HG03432 (cell line): Measurements from ENCODE around the gene CRIP3.
A peak's percentile ranks its signal among the peaks of the same experiment; 100 is the strongest.
"Not testable (repeated sequence)": the region's sequence is repeated elsewhere in the genome, so short reads cannot be mapped to it uniquely, and the experiment has no call there.

Experiments
- ATAC-seq: cut with Tn5 transposase; IDR thresholded peaks from one replicate; pipeline ENCODE4 v1.9.1; 2021; ENCODE audit warnings: mild to moderate bottlenecking, moderate library complexity; ENCODE audit not compliant: unreplicated experiment

The CRIP3 gene

GRCh38 chr6:43308101-43308989, at the start of gene CRIP3:
TSS of gene CRIP3 (minus strand) at chr6:43308826. CDS start at chr6:43308792, 34 bp downstream.
- ATAC-seq = peak; percentile 60

DNA sequence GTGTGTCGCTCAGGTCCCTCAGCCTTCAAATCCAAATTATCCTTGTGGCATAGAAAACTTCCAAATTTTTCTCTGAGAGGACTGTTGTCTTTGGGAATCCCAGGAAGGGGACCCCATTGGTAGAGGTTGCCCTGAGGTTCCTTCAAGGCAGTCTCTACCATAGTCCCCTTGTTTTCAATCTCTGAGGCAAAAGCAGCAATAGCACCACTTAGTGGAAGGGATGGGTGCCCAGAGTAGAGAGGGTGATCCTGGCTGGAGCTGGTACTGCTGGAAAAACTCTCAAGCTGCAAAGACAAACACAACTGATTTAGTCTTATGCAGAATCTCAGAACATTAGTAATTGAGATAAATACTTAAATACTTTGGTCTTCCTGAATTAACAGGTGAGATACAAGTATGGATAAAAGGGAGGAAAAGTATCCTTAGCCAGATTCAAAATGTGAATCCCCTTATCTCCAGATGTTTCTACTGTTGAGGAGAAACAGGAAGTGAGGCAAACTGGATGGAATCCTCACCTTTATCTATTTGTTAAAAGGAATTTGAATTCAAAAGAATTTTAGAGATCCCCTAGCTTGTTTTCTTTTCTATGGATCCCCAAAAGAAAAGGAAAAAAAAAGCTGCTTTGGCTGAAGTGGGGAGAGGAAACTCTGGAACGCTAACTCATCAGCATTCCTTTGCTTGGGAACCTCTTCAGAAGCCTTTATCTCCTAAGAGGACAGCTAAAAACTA, 47.4 kb upstream of the CRIP3 start:
- no peak for ATAC-seq

DNA sequence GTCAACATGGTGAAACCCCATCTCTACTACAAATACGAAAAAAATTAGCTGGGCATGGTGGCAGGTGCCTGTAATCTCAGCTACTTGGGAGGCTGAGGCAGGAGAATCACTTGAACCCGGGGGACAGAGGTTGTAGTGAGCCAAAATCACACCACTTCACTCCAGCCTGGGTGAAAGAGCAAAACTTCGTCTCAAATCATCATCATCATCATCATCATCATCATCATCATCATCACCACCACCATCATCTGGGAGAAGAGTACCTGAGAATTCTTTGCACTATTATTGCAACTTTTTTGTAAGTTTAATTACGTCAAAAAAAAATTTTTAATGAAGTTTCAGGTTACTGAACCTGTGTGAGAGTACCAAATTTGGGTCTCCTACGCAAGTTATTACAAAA, 43.3 kb upstream of the CRIP3 start:
- not testable (repeated sequence) for ATAC-seq

DNA sequence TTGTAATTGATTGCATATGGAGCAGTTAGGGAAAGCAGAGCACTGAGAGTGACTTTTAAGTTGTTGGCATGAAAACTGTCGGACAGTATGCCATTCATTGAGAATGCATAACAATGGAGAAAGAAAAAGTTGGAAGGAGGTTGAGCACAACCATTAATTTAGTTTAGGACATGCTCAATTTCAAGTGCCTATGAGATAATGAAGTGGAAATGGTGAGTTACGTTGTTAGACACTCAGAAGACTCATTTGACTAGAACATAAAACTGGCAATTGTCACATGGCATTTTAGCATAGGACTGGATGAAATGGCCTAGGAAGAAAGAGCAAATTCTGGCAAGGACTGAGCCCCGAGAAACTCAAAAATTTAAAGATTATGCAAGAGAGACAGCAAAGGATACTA, 38.8 kb upstream of the CRIP3 start:
- no peak for ATAC-seq

DNA sequence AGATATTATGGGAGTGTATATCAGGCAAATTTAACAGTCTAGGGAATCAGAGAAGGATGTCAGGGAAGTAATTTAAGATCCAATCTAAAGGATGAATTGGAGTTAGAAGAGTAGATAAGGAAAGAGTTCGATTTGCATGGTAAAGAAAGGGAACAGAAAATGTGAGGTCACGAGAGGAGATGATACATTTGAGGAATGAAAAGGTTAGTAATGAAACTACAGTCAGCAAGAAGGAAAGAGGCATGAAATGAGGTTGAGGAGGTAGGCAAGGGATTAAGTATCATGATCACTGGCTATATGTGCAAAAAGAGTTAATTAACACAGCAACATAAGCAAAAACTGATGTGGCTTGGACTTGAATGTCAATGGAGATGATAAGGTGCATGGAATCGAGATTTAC, 38.4 kb upstream of the CRIP3 start:
- ATAC-seq = no peak

- not testable (repeated sequence) for ATAC-seq
Measured at GRCh38 chr6:43346243-43346642, 37.6 kb upstream of the CRIP3 start.

- peak; percentile 85 for ATAC-seq
Measured at GRCh38 chr6:43339168-43339567, 30.5 kb upstream of the CRIP3 start.

DNA sequence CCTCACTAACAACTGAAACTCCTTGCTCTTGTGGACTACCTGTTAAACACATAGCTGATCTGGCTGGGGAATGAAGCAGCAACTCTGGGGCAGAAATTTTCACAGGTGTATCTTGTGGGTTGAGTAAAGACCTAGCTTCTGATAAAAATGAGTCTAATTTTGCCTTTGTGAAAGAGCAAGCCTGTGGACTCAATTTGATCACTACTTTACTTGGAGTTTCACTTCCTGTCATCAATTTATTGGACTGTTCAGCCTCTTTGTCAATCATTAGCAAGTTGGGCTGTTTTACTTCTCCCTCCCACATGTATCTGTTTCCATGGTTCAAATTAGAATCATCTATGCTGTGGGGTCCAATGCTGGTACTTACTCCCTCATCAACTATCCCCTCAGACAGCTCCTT, 29.6 kb upstream of the CRIP3 start:
- ATAC-seq = peak; percentile 54

- no peak for ATAC-seq
Measured at GRCh38 chr6:43336382-43336781, 27.8 kb upstream of the CRIP3 start.

GRCh38 chr6:43335469-43335868, 26.8 kb upstream of the CRIP3 start:
- no peak for ATAC-seq

DNA sequence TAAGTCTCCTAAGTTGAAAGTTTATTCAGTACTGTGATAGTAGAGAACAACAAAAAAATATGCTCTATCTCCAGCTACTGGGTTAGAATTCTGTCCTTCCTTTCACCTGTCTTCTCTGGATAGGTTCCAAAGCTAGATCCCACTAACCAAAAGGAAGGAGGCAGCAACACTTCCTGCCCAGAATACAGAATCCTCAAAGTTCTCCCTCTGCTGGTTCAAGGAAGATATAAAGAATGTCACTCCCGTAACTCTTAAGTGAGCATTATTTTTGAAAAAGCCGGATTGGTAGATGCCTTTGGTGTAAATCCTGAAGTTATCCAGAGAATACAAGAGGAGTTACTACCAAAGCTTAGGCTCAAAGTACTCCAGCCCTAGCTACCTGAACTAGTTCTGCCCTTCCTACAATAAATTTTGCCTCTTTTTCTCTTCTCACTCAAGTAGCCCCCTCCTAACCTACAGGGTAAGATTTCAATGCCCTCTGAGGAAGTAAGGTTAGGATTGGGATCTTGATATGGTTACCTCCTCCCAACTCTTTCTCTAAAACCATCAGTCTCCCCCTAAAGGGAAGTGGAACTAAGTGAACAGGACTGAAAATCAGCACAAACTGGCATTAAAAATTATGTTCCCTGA, 26.0 kb upstream of the CRIP3 start:
- ATAC-seq = no peak

DNA sequence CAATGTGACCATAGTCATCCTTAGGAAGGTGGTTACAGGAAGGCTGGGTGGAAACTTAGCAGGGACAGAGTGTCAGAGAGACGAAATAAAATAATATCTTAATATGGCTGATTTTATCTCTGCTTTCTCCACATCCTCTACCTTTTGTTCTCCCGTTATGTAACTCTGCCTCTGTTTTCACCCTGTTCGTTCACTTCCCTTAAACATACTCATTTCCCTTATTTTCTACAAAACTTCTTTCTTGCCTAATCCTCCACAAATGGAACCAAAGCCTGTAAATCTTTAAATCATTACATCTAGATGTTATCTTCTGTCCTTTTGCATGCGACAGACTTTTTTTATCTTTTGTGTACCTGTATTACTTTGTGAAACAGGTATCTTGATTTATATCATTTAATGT, 23.3 kb upstream of the CRIP3 start:
- no peak for ATAC-seq

- ATAC-seq = no peak
Measured at GRCh38 chr6:43331470-43331869, 22.8 kb upstream of the CRIP3 start.

- no peak for ATAC-seq
Measured at GRCh38 chr6:43328528-43328927, 19.9 kb upstream of the CRIP3 start.

DNA sequence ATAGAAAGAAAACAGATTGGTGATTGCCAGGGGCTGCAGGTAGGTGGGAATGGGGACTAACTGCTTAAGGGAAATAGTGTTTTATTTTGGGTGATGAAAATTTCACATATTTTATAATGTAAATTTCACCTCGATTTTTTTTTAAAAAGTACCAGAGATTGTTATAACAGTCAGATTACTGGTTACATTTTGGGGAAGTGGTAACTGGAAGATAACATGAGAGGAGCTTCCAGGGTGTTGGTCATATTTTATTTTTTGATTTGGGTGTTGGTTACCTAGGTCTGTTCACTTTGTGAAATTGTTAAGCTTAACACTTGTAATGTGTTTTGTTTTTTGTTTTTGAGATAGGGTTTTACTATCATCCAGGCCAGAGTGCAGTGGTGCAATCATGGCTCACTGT, 17.2 kb upstream of the CRIP3 start:
- ATAC-seq = no peak

DNA sequence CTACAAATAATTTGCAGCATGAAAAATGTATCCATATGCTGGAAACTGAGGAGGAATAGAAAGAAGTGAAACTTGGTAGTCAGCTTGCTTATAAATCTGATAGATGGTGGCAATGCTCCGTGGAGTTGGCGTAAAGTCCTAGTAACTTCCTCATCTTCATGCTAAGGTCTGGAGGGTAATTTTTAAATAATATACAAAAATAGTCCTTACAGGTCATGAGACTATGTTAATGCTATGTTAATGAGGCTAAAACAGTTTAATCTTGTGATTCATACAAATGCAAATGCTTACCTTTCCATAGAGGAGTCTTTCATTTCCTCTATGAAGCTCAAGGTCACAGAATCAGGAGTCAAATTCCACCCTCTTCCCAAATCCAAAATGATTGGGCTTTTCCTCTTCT, 9.4 kb upstream of the CRIP3 start:
- ATAC-seq = no peak

GRCh38 chr6:43313813-43314212, 5.2 kb upstream of the CRIP3 start:
- no peak for ATAC-seq

DNA sequence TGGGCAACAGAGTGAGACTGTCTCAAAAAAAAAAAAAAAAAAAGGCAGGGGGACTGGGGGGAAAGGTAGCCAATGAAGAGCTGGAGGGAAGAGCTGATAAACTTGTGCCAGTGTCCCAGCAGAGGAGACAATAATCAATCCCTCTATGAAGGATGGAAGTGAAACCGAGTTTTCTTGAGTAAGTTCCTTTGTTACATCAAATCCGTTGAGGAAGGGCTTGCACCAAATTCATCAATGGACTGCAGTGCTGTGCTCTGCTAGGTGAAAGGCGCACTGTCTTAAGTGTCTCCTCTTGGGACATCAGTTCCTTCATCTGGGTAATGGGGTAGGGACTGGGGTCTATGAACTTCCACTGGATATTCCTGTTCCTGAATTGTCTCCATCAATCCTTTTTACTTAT, 3.0 kb upstream of the CRIP3 start:
- ATAC-seq = no peak

DNA sequence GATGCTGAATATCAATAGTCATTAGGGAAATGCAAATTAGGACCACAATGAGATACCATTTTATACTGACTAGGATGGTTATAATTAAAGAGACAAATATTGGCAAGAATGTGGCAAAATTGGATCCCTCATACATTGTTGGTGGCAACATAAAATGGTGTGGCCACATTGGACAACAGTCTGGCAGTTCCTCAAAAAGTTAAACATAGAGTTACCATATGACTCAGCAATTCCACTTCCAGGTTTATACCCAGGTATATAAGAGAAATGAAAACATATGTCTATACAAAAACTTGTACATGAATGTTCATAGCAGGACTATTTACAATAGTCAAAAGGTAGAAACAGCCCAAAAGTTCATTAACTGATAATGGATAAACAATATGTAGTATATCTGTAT, 2.0 kb upstream of the CRIP3 start:
- ATAC-seq = no peak

GRCh38 chr6:43310134-43310533, 1.5 kb upstream of the CRIP3 start:
- no peak for ATAC-seq

- no peak for ATAC-seq
Measured at GRCh38 chr6:43308990-43309477, 408 bp upstream of the CRIP3 start.
